GM06990 (cell line): ENCODE measurements around the gene ARHGAP22.

Experiments used
- DNase-seq: peaks from one replicate; pipeline ENCODE4 v3.0.0-alpha.2; 2011; ENCODE audit not compliant: insufficient read length; ENCODE audit errors: extremely low read depth
- H3K27me3 ChIP-seq: replicated peaks from 2 replicates; pipeline ENCODE4 v1.6.0; 2011; ENCODE audit warnings: low read length; ENCODE audit not compliant: control insufficient read depth, insufficient read depth
- H3K36me3 ChIP-seq: 2 replicates; pipeline ENCODE4 v1.5.1; 2011; ENCODE audit warnings: low read length; ENCODE audit not compliant: control insufficient read depth, insufficient read depth
- H3K4me3 ChIP-seq: replicated peaks from 2 replicates; pipeline ENCODE4 v1.5.1; 2011; ENCODE audit warnings: low read depth, mild to moderate bottlenecking, control low read depth, low read length
- TF ChIP-seq, protein P1 (sequence below): IDR thresholded peaks from 2 replicates; pipeline ENCODE4 v1.5.1; 2011; ENCODE audit warnings: low read length, control low read depth, mild to moderate bottlenecking, inconsistent platforms; ENCODE audit not compliant: insufficient read depth, poor library complexity, severe bottlenecking

The ARHGAP22 gene

DNA sequence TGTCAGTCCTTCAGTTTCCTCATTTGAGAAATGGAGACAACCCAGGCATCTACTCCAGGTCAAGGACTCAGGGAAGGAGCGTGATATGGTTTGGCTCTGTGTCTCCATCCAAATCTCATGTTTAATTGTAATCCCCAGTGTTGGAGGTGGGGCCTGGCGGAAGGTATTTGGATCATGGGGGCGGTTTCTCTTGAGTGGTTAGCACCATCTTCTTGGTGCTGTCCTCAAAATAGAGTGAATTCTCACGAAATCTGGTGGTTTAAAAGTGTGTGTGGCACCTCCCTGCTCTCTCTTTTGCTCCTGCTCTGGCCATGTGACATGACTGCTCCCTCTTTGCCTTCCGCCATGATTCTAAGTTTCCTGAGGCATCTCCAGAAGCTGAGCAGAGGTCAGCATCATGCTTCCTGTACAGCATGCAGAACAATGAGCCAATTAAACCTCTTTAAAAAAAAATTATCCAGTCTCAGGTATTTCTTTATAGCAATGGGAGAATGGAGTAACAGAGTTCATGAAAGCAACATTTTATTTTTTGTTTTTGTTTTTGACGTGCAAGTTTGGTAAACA is 30.0 kb downstream of the ARHGAP22 start:
- Histone ChIP-seq H3K4me3 (no peak overlapping the region), H3K36me3 (no peaks in the 10 kb centered on the region), H3K27me3 (no peaks in the 10 kb centered on the region)
- TF ChIP-seq, protein P1, sequence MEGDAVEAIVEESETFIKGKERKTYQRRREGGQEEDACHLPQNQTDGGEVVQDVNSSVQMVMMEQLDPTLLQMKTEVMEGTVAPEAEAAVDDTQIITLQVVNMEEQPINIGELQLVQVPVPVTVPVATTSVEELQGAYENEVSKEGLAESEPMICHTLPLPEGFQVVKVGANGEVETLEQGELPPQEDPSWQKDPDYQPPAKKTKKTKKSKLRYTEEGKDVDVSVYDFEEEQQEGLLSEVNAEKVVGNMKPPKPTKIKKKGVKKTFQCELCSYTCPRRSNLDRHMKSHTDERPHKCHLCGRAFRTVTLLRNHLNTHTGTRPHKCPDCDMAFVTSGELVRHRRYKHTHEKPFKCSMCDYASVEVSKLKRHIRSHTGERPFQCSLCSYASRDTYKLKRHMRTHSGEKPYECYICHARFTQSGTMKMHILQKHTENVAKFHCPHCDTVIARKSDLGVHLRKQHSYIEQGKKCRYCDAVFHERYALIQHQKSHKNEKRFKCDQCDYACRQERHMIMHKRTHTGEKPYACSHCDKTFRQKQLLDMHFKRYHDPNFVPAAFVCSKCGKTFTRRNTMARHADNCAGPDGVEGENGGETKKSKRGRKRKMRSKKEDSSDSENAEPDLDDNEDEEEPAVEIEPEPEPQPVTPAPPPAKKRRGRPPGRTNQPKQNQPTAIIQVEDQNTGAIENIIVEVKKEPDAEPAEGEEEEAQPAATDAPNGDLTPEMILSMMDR: no peak
- no peak for DNase-seq

DNA sequence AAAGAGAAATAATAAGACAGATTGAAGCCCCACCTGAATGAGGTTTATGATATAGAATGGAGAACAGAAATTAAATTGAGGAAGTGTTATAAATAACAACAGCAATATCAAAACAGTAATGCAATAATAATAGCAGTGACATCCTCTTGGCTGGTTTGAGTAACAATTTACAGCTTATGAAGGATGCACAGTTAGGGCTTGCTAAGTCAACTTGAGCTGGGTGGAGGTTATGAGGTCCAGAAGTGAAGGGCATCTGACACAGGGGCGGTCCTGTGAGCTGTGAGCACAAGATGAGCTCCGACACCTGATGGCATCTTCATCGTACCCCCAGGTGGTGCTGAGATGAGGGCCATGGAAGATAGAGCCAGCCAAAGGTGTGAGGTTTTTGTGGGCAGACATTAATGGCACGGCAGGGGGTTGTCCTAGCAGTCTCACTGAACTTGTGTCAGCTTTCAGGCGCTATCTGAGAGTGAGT is 30.5 kb downstream of the ARHGAP22 start:
- Histone ChIP-seq H3K27me3 (no peaks in the 10 kb centered on the region), H3K4me3 (no peak overlapping the region), H3K36me3 (no peaks in the 10 kb centered on the region)
- DNase-seq: peak; percentile 30
- TF ChIP-seq, protein P1: no peak

DNA sequence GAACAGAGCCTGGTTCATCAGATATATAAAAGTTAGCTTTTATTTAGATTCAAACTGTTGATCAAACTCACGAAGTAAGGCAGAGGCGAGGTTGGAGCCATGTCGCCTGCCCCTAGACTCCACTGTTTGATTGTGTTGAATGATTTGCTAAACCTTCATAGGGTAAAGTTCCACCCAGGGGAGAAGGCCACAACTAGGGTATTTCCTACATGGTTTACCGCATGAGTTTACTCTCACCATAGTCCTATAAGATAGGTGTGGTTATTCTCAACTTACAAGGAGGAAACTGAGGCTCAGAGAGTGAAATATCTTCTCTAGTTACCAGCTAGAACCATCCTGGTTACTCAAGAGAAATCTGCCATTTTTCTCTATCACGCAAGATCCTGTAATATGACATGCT is 31.8 kb downstream of the ARHGAP22 start:
- no peak for DNase-seq
- Histone ChIP-seq H3K36me3 (no peaks in the 10 kb centered on the region), H3K27me3 (no peaks in the 10 kb centered on the region), H3K4me3 (no peak overlapping the region)
- TF ChIP-seq, protein P1: no peak

DNA sequence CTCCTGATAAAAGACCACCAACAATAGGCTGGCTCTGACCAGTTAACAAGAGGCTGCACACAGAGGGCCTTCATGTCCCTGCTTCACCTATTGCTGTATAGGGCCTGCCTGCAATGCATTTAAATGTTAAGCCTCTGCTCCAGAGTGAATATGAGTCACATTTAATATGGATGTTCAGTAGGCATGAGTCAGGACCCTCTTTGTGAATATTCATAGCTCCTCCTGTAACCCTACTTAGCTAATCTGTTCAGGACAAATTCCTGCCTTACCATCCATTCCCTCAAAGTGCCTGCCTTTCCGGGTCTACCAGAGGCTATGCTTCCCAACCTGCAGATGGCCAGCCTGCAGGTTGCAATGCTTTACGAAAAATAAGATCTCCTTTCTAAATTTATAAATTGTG is 32.5 kb downstream of the ARHGAP22 start:
- DNase-seq: no peak
- Histone ChIP-seq H3K4me3 (no peak overlapping the region), H3K27me3 (no peaks in the 10 kb centered on the region), H3K36me3 (no peaks in the 10 kb centered on the region)
- TF ChIP-seq, protein P1: no peak

DNA sequence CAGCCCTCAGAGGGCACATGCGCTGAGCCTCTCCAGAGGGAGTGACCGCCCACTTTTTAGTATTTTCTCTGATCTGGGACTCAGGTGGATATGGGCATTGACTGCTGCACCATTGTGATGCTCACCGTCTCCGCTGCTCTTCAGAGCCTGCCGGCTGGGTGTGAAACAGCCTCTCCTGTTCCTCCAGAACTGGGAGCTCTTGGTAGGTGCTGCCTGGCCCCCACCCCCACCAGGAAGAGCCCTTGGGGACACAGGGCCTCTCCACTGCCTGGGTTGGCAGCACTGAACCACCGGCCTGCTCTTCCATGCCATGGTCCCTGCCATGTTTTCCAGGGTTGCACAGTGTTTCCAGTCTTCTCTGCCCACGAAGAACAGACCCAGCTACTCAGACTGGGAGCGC is 36.3 kb downstream of the ARHGAP22 start:
- no peak for DNase-seq
- Histone ChIP-seq H3K36me3 (no peaks in the 10 kb centered on the region), H3K27me3 (no peaks in the 10 kb centered on the region), H3K4me3 (no peak overlapping the region)
- TF ChIP-seq, protein P1: no peak

DNA sequence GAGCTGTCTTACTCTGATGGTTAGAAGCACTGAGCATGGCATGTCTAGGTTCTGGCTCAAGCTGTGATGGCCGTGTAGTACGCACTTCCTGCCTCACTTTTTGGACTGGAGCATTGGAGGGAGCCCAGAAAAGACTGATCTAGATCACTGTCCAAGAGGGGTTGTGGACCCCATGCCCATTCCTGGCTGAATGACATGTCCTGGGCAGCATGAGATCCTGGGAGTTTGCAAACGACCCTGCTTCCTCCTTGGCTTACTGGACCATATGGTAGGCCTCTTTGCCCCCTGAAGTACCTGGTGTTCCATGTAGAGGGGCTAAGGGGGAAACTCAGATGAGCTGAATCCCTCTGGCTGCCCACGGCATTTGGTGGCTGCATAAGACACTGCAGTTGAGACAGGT is 36.7 kb downstream of the ARHGAP22 start:
- H3K36me3 ChIP-seq: no peaks in the 10 kb centered on the region
- TF ChIP-seq, protein P1: no peak
- no peak overlapping the region for H3K4me3 ChIP-seq
- no peaks in the 10 kb centered on the region for H3K27me3 ChIP-seq
- no peak for DNase-seq
